Keratinocyte (primary cell): ENCODE results near the gene MAML2. TPM values are rescaled to one million over a fixed set of nuclear protein-coding genes. Genes with fewer than 3 reads are reported as not detected.

Experiments used
- DNase-seq: peaks from one replicate; pipeline ENCODE4 v3.0.0-alpha.2; 2011; ENCODE audit warnings: low read depth, missing footprints, low spot score
- FAIRE-seq: peaks from 2 replicates; lab custom pipeline; 2011; peaks lifted over from hg19 to GRCh38; lab: Jason Lieb, UNC
- H2AFZ ChIP-seq: 2 replicates; pipeline ENCODE4 v1.6.0; 2012; ENCODE audit warnings: low read length, control low read depth, inconsistent platforms; ENCODE audit not compliant: control insufficient read depth
- H3K27ac ChIP-seq: 2 replicates; pipeline ENCODE4 v1.5.1; 2011; ENCODE audit warnings: low read length; ENCODE audit not compliant: control insufficient read depth, insufficient read depth
- H3K27me3 ChIP-seq: 3 replicates; pipeline ENCODE4 v1.6.0; 2011; ENCODE audit warnings: low read length; ENCODE audit not compliant: control insufficient read depth, insufficient read depth; ENCODE audit errors: extremely low read depth
- H3K36me3 ChIP-seq, 2 experiments: 2 replicates in 1 of 2; 3 replicates in 1 of 2; pipeline ENCODE4 v1.5.1; 2011; ENCODE audit warnings: low read length in 2 of 2, mild to moderate bottlenecking in 1 of 2; ENCODE audit not compliant: control insufficient read depth in 2 of 2, insufficient read depth in 2 of 2; ENCODE audit errors: extremely low read depth in 1 of 2
- H3K4me1 ChIP-seq: 3 replicates; pipeline ENCODE4 v1.5.1; 2011; ENCODE audit warnings: low read length; ENCODE audit not compliant: control insufficient read depth, insufficient read depth; ENCODE audit errors: extremely low read depth
- H3K4me2 ChIP-seq: 3 replicates; pipeline ENCODE4 v1.6.0; 2011; ENCODE audit warnings: low read depth, low read length; ENCODE audit not compliant: control insufficient read depth, insufficient read depth; ENCODE audit errors: extremely low read depth
- H3K4me3 ChIP-seq, 3 experiments: fragments of 200-600 bp in 1 of 3; sonication (generic) in 1 of 3; 2 replicates in 2 of 3; 3 replicates in 1 of 3; pipeline ENCODE4 v1.5.1; 2011 to 2016; ENCODE audit warnings: low read length in 3 of 3, mild to moderate bottlenecking in 3 of 3, control low read depth in 2 of 3, inconsistent platforms in 1 of 3, low read depth in 1 of 3, mixed read lengths in 1 of 3, mixed run types in 1 of 3, moderate library complexity in 1 of 3; ENCODE audit not compliant: control insufficient read depth in 2 of 3, insufficient read depth in 2 of 3; ENCODE audit errors: extremely low read depth in 1 of 3
- H3K79me2 ChIP-seq: 2 replicates; pipeline ENCODE4 v1.6.0; 2012; ENCODE audit warnings: low read length; ENCODE audit not compliant: control insufficient read depth, insufficient read depth
- H3K9ac ChIP-seq: 3 replicates; pipeline ENCODE4 v1.6.0; 2011; ENCODE audit warnings: low read length; ENCODE audit not compliant: control insufficient read depth, insufficient read depth; ENCODE audit errors: extremely low read depth
- H3K9me1 ChIP-seq: 3 replicates; pipeline ENCODE4 v1.6.0; 2011; ENCODE audit warnings: low read length; ENCODE audit not compliant: control insufficient read depth, insufficient read depth; ENCODE audit errors: extremely low read depth
- H3K9me3 ChIP-seq: 2 replicates; pipeline ENCODE4 v1.5.1; 2012; ENCODE audit warnings: low read depth, low read length; ENCODE audit not compliant: control insufficient read depth
- H4K20me1 ChIP-seq: 3 replicates; pipeline ENCODE4 v1.6.0; 2011; ENCODE audit warnings: low read length; ENCODE audit not compliant: control insufficient read depth, insufficient read depth; ENCODE audit errors: extremely low read depth
- EZH2 ChIP-seq: IDR thresholded peaks from one replicate; pipeline ENCODE4 v1.6.1; 2012; ENCODE audit warnings: inconsistent platforms, mild to moderate bottlenecking, low read length, moderate library complexity
- dilution Hi-C: fragments of 300-500 bp; cut with MboI; formaldehyde crosslinking; loops from one replicate; pipeline ENCODE4 v1.7.0; 2020; ENCODE audit warnings: low sequenced_read_pairs; ENCODE audit not compliant: extremely low pct_ligation_motif_present
- polyA plus RNA-seq, 5 experiments: library from polyadenylated mRNA; depleted of rRNA in 3 of 5; stranded (reverse) in 3 of 5; stranded (forward) in 1 of 5; unstranded in 1 of 5; fragments of >200 nt; gene quantifications; 1 replicate in 1 of 5; 2 replicates in 3 of 5; 3 replicates in 1 of 5; pipeline versions ENCODE4 v1.2.1 to v1.2.3, GENCODE V29; 2011 to 2012; ENCODE audit warnings: missing spikeins in 2 of 5, low read depth in 1 of 5, low replicate concordance in 1 of 5
- TF ChIP-seq, protein P1 (sequence below), 3 experiments: IDR thresholded peaks in 1 of 3; conservative IDR thresholded peaks in 1 of 3; optimal IDR thresholded peaks in 1 of 3; 2 replicates in 2 of 3; 3 replicates in 1 of 3; pipeline versions ENCODE3 to v1.5.1; 2011; ENCODE audit warnings: low read length in 3 of 3, mild to moderate bottlenecking in 3 of 3, moderate library complexity in 2 of 3, control low read depth in 1 of 3, inconsistent platforms in 1 of 3; ENCODE audit not compliant: insufficient read depth in 2 of 3; ENCODE audit errors: extremely low read depth in 1 of 3

The MAML2 gene
- polyA plus RNA-seq, 1 donor (not counting 4 experiments of a cell fraction or from before 2014, with no cell fraction given) = 4.2 TPM

DNA sequence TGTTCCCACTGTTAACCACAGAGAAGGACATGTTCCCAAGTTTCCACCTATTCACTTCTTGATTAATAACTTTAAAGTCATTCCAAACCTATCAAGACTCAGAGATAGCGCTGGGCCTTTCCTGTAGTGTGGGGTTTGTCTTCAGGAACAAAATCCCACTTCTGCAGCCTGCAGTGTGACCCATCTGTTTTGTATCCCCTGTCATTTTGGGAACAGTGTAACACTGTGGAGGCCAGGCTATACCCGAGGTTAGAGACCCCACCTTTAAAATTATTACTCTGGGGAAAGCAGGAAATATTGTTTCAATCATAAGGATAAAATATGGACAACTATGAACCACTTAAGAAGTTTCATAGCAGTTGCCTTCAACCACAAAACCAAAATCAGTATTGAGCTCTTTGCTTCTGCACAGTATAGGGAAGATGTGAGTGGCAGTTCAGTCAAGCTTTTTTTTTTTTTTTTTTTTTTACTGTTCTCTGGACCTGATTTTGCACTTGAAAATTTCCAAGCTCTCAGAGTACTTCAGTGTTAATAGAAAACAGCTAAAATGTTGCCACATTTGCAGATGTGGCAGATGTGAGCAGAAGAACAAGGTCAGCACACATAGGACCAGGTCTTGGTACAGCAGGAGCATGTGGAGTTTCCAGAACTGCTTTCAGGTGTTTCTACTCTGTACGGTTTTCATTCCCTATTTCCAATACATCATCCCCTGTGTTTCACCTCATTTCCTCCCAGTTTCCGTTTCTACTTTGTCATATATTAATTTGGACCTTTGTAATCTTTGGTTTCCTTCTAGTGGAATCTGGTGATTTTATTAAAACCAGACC lies 121.5 kb downstream of the MAML2 start:
- H3K79me2 ChIP-seq = no peaks in the 10 kb centered on the region
- H3K27ac ChIP-seq = no peak overlapping the region
- no peak for TF ChIP-seq EZH2
- TF ChIP-seq, protein P1, sequence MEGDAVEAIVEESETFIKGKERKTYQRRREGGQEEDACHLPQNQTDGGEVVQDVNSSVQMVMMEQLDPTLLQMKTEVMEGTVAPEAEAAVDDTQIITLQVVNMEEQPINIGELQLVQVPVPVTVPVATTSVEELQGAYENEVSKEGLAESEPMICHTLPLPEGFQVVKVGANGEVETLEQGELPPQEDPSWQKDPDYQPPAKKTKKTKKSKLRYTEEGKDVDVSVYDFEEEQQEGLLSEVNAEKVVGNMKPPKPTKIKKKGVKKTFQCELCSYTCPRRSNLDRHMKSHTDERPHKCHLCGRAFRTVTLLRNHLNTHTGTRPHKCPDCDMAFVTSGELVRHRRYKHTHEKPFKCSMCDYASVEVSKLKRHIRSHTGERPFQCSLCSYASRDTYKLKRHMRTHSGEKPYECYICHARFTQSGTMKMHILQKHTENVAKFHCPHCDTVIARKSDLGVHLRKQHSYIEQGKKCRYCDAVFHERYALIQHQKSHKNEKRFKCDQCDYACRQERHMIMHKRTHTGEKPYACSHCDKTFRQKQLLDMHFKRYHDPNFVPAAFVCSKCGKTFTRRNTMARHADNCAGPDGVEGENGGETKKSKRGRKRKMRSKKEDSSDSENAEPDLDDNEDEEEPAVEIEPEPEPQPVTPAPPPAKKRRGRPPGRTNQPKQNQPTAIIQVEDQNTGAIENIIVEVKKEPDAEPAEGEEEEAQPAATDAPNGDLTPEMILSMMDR (optimal IDR thresholded peaks at IDR 0.05 in 1 of 3, IDR thresholded peaks at IDR 0.05 in 1 of 3, conservative IDR thresholded peaks at IDR 0.05 in 1 of 3; ENCODE audit: extremely low read depth in 1 of 3, insufficient read depth in 2 of 3, low read length in 3 of 3) = no peak
- no peak overlapping the region for H3K4me3 ChIP-seq
- H4K20me1 ChIP-seq = no peaks in the 10 kb centered on the region
- DNase-seq (no peak), FAIRE-seq (no peak)
- dilution Hi-C loops = no loop called here
- H3K9me1 ChIP-seq = no peaks in the 10 kb centered on the region
- H3K9ac ChIP-seq = no peak overlapping the region
- no peaks in the 10 kb centered on the region for H3K27me3 ChIP-seq
- no peaks in the 10 kb centered on the region for H3K9me3 ChIP-seq
- H3K4me1 ChIP-seq = peaks cover 6% of the 10 kb centered on the region
- no peak overlapping the region for H3K4me2 ChIP-seq
- H3K36me3 ChIP-seq = no peaks in the 10 kb centered on the region
- H2AFZ ChIP-seq = no peak overlapping the region

DNA sequence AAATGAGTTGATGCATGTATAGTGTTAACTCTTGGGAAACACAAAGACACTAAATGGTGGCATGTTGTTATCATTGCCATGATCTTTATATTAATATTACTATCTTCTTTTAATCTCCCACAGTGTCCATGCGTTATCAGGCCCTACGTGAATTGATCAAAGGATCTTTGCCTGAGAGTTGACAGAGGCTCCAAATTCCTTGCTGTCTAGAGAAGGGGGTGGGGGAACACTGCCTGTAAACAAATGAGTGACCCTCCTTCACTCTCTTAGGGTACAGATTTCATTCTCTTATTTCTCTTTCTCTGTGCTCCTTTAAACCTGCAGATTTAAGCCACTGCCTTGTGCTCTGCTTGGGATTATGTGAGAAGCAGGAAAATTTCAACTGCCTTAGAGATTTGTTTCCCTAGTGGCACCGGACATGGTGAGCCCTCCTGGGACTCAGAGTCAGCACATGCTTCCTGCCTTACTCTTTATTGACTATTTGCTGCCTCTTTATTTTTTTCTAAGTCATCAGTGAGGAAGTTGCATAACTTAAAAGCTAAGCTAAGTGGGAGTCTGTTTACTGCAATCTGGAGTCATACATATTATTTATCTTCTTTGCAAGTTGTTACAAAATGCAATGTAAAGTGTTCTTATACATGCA lies 122.9 kb downstream of the MAML2 start:
- Histone ChIP-seq H3K9ac (no peak overlapping the region), H3K4me2 (no peak overlapping the region), H3K4me1 (no peaks in the 10 kb centered on the region), H3K4me3 (no peak overlapping the region), H3K36me3 (no peaks in the 10 kb centered on the region), H3K79me2 (no peaks in the 10 kb centered on the region), H2AFZ (no peak overlapping the region), H4K20me1 (no peaks in the 10 kb centered on the region), H3K27ac (no peak overlapping the region), H3K9me3 (no peaks in the 10 kb centered on the region), H3K27me3 (no peaks in the 10 kb centered on the region), H3K9me1 (no peaks in the 10 kb centered on the region)
- no peak for FAIRE-seq
- no peak for TF ChIP-seq EZH2
- TF ChIP-seq, protein P1 (optimal IDR thresholded peaks at IDR 0.05 in 1 of 3, IDR thresholded peaks at IDR 0.05 in 1 of 3, conservative IDR thresholded peaks at IDR 0.05 in 1 of 3; ENCODE audit: extremely low read depth in 1 of 3, insufficient read depth in 2 of 3, low read length in 3 of 3) = no peak
- no peak for DNase-seq
- dilution Hi-C loops = loop anchor here (5.0 kb wide), 1 partner anchor 57 kb away; no protein-coding TSS in a partner anchor
